OCI-LY1 (cell line): ENCODE data around the gene MEMO1.

ENCODE experiments used
- H2AFZ ChIP-seq: fragments of 200-600 bp; sonication (generic), shearing (Covaris generic); 2 replicates; pipeline ENCODE4 v1.6.0; 2014; ENCODE audit warnings: antibody characterized with exemption, mild to moderate bottlenecking, low read length
- H3F3A ChIP-seq: fragments of 200-600 bp; sonication (generic), shearing (Covaris generic); 2 replicates; pipeline ENCODE4 v1.6.0; 2014; ENCODE audit warnings: mild to moderate bottlenecking, antibody characterized with exemption, low read length, moderate library complexity; ENCODE audit not compliant: insufficient read depth
- H3K27ac ChIP-seq: fragments of 200-600 bp; sonication (generic); 2 replicates; pipeline ENCODE4 v1.5.1; 2014; ENCODE audit warnings: low read length, mixed run types, mild to moderate bottlenecking, low read depth; ENCODE audit not compliant: poor library complexity, severe bottlenecking
- H3K27me3 ChIP-seq: fragments of 200-600 bp; sonication (generic); 2 replicates; pipeline ENCODE4 v1.6.0; 2014; ENCODE audit warnings: antibody characterized with exemption, mild to moderate bottlenecking, low read length, moderate library complexity; ENCODE audit not compliant: insufficient read depth
- H3K36me3 ChIP-seq: fragments of 200-600 bp; sonication (generic); 2 replicates; pipeline ENCODE4 v1.6.1; 2014; ENCODE audit warnings: mild to moderate bottlenecking, antibody characterized with exemption, low read length, moderate library complexity, mixed read lengths; ENCODE audit not compliant: insufficient read depth
- H3K4me1 ChIP-seq: fragments of 200-600 bp; sonication (generic); 2 replicates; pipeline ENCODE4 v1.5.1; 2014; ENCODE audit warnings: mild to moderate bottlenecking, low read length, moderate library complexity; ENCODE audit not compliant: insufficient read depth, severe bottlenecking
- H3K4me2 ChIP-seq: fragments of 200-600 bp; sonication (generic), shearing (Covaris generic); 2 replicates; pipeline ENCODE4 v1.6.1; 2014; ENCODE audit warnings: low read length
- H3K4me3 ChIP-seq: fragments of 200-600 bp; sonication (generic); 2 replicates; pipeline ENCODE4 v1.5.1; 2014; ENCODE audit warnings: low read length, low read depth, mild to moderate bottlenecking, mixed read lengths; ENCODE audit not compliant: poor library complexity, severe bottlenecking
- H3K79me2 ChIP-seq: fragments of 200-600 bp; shearing (Covaris generic); 2 replicates; pipeline ENCODE4 v1.6.1; 2016; ENCODE audit warnings: mixed run types, low read length, mixed read lengths; ENCODE audit not compliant: insufficient read depth
- H3K9ac ChIP-seq: fragments of 200-600 bp; sonication (generic), shearing (Covaris generic); 2 replicates; pipeline ENCODE4 v1.6.1; 2014; ENCODE audit warnings: mild to moderate bottlenecking, low read length, mixed read lengths
- H3K9me2 ChIP-seq: fragments of 200-600 bp; sonication (generic), shearing (Covaris generic); 2 replicates; pipeline ENCODE4 v1.6.1; 2014; ENCODE audit warnings: low read depth, mild to moderate bottlenecking, low read length, mixed read lengths
- H3K9me3 ChIP-seq: fragments of 200-600 bp; shearing (Covaris generic); 2 replicates; pipeline ENCODE4 v1.6.1; 2014; ENCODE audit warnings: low read length, mixed read lengths
- H4K20me1 ChIP-seq: fragments of 200-600 bp; sonication (generic), shearing (Covaris generic); 2 replicates; pipeline ENCODE4 v1.6.0; 2016; ENCODE audit warnings: mild to moderate bottlenecking, low read length; ENCODE audit not compliant: insufficient read depth
- CTCF ChIP-seq: fragments of 200-600 bp; sonication (generic), shearing (Covaris generic); IDR thresholded peaks from 2 replicates; pipeline ENCODE4 v1.5.1; 2017; ENCODE audit warnings: mild to moderate bottlenecking, antibody characterized with exemption, low read length, moderate library complexity, mixed read lengths
- EZH2 ChIP-seq: fragments of 200-600 bp; sonication (generic), shearing (Covaris generic); IDR thresholded peaks from 2 replicates; pipeline ENCODE4 v1.8.0; 2017; ENCODE audit warnings: borderline replicate concordance, mixed run types, mild to moderate bottlenecking, antibody characterized with exemption, low read length, moderate library complexity, mixed read lengths

MEMO1 gene

DNA sequence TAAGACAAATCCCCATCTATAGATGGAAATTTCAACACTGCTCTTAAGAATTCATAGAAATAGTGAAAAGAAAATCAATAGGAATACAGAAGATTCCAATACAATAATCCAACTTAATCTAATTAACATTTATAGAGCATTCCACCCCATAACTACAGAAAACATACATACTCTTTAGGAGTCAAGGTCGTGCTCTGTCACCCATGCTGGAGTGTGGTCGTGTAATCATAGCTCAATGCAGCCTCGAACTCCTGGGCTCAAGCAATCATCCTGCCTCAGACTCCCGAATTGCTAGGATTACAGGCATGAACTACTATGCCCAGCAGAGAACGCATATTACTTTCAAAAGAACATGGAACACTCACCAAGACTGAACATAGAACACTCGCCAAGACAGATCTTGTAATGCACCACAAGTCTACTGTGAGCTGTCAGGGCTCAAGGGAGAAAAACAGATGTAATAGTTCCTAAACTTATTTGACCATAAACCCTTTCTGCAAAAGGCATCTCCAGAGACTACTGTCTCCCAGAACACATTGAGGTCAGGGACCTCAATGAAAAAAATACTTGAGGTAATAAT is 14.1 kb downstream of the MEMO1 start:
- Histone ChIP-seq H3F3A (no peaks in the 10 kb centered on the region), H3K36me3 (no peaks in the 10 kb centered on the region), H3K9me2 (no peaks in the 10 kb centered on the region), H3K9ac (no peak overlapping the region), H2AFZ (no peak overlapping the region), H3K4me3 (no peak overlapping the region), H3K9me3 (no peaks in the 10 kb centered on the region), H3K27me3 (no peaks in the 10 kb centered on the region), H3K79me2 (peaks cover 93% of the 10 kb centered on the region), H3K4me2 (no peak overlapping the region; the same call in 1 of the 2 replicates), H3K4me1 (peaks cover 36% of the 10 kb centered on the region), H3K27ac (peak overlapping the region; percentile 33), H4K20me1 (no peaks in the 10 kb centered on the region)
- TF ChIP-seq EZH2 (no peak), CTCF (no peak)

DNA sequence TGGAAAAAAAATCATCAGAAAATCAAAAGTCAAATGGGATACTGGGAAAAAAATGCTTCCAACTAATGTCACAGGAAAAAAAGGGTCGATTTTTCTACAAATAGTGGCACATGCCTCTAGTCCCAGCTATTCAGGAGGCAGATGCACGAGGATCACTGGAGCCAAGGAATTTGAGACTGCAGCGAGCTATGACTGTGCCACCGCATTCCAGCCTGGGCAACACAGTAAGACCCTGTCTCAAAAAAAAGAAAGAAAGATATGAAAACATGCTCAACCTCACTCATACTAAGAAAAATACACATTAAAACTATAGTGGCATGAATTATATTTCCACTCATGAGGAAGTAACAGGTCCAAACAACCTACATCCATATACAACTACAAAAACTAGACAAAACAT is 17.9 kb downstream of the MEMO1 start:
- H3K9me2 ChIP-seq, result no peaks in the 10 kb centered on the region
- H3K4me2 ChIP-seq, result no peak overlapping the region
- H2AFZ ChIP-seq, result no peak overlapping the region
- no peak overlapping the region for H3K4me3 ChIP-seq
- H4K20me1 ChIP-seq, result no peaks in the 10 kb centered on the region
- H3K27ac ChIP-seq, result no peak overlapping the region
- TF ChIP-seq EZH2 (no peak), CTCF (no peak)
- H3K79me2 ChIP-seq, result peaks cover 97% of the 10 kb centered on the region
- H3K9me3 ChIP-seq, result no peaks in the 10 kb centered on the region
- H3K27me3 ChIP-seq, result no peaks in the 10 kb centered on the region
- no peak overlapping the region for H3K9ac ChIP-seq
- peaks cover 15% of the 10 kb centered on the region for H3K4me1 ChIP-seq
- no peaks in the 10 kb centered on the region for H3F3A ChIP-seq
- H3K36me3 ChIP-seq, result no peaks in the 10 kb centered on the region

DNA sequence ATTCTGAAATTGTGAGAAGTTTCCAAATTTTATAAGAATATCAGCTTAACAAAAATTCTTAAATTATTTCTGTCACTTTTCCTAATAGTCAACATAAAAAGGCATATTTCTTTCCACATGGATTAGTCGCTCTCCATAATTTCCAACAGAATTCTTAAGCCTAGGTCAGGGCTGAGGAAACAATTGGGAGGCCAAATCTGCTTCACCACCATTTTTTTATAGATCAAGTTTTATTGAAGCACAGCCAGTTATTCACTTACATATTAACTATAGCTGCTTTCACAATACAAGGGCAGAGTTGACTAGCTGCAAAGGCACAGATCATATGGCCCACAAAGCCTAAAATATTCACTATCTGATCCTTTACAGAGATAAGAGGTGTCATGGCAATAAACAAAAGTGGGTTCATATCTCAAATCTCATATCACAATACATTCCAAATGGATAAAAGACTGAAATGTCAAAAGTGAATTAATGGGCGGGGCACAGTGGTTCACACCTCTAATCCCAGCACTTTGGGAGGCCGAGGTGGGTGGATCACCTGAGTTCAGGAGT is 18.7 kb downstream of the MEMO1 start:
- Histone ChIP-seq H3F3A (no peaks in the 10 kb centered on the region), H3K27ac (no peak overlapping the region), H2AFZ (no peak overlapping the region), H3K9me3 (no peaks in the 10 kb centered on the region), H4K20me1 (no peaks in the 10 kb centered on the region), H3K27me3 (no peaks in the 10 kb centered on the region), H3K9ac (no peak overlapping the region), H3K4me2 (no peak overlapping the region), H3K4me3 (no peak overlapping the region), H3K79me2 (peaks cover 97% of the 10 kb centered on the region), H3K4me1 (peaks cover 7% of the 10 kb centered on the region), H3K36me3 (no peaks in the 10 kb centered on the region), H3K9me2 (no peaks in the 10 kb centered on the region)
- TF ChIP-seq EZH2 (no peak), CTCF (no peak)
